Measurements from ENCODE around the gene TSKS.

Gene TSKS

GRCh38 chr19:49767967-49768581 is 5.0 kb upstream of the TSKS start:
- H3K4me3 ChIP-seq (ENCODE audit: insufficient read depth, low read depth, low read length, poor library complexity, severe bottlenecking) = peak overlapping the region; percentile 78
- DNase-seq = no peak
- H3K27ac ChIP-seq (ENCODE audit: insufficient read depth, low read length, poor library complexity, severe bottlenecking) = no peak overlapping the region
- no peaks in the 10 kb centered on the region for H3K36me3 ChIP-seq (ENCODE audit: control insufficient read depth, insufficient read depth, low read length)
- no peaks in the 10 kb centered on the region for H3K27me3 ChIP-seq (replicated peaks; ENCODE audit: control insufficient read depth, insufficient read depth, low read length, poor library complexity, severe bottlenecking)
- peaks cover 21% of the 10 kb centered on the region for H3K4me1 ChIP-seq (ENCODE audit: control insufficient read depth, insufficient read depth, low read length, poor library complexity, severe bottlenecking)
- H3K9me3 ChIP-seq (ENCODE audit: control insufficient read depth, low read length) = no peaks in the 10 kb centered on the region

- Histone ChIP-seq H3K36me3 (ENCODE audit: control insufficient read depth, insufficient read depth, low read length) (no peaks in the 10 kb centered on the region), H3K27me3 (replicated peaks; ENCODE audit: control insufficient read depth, insufficient read depth, low read length, poor library complexity, severe bottlenecking) (no peaks in the 10 kb centered on the region), H3K4me3 (ENCODE audit: insufficient read depth, low read depth, low read length, poor library complexity, severe bottlenecking) (peak overlapping the region; percentile 78), H3K27ac (ENCODE audit: insufficient read depth, low read length, poor library complexity, severe bottlenecking) (peak overlapping the region; percentile 73), H3K9me3 (ENCODE audit: control insufficient read depth, low read length) (no peaks in the 10 kb centered on the region), H3K4me1 (ENCODE audit: control insufficient read depth, insufficient read depth, low read length, poor library complexity, severe bottlenecking) (peaks cover 21% of the 10 kb centered on the region)
- DNase-seq = no peak
Observed at GRCh38 chr19:49767381-49767780, 4.3 kb upstream of the TSKS start.

- H3K4me3 ChIP-seq (ENCODE audit: insufficient read depth, low read depth, low read length, poor library complexity, severe bottlenecking) = peak within 1 kb of the TSS; percentile 78
- H3K9me3 ChIP-seq (ENCODE audit: control insufficient read depth, low read length) = no peaks in the 10 kb centered on the region
- H3K27me3 ChIP-seq (replicated peaks; ENCODE audit: control insufficient read depth, insufficient read depth, low read length, poor library complexity, severe bottlenecking) = no peaks in the 10 kb centered on the region
- no peaks in the 10 kb centered on the region for H3K36me3 ChIP-seq (ENCODE audit: control insufficient read depth, insufficient read depth, low read length)
- peak within 1 kb of the TSS; percentile 75 for H3K27ac ChIP-seq (ENCODE audit: insufficient read depth, low read length, poor library complexity, severe bottlenecking)
- no peak for DNase-seq
- H3K4me1 ChIP-seq (ENCODE audit: control insufficient read depth, insufficient read depth, low read length, poor library complexity, severe bottlenecking) = peaks cover 21% of the 10 kb centered on the region
Observed at GRCh38 chr19:49766930-49767299, 3.8 kb upstream of the TSKS start, which contains the start of gene AP2A1. TSS of gene AP2A1 (plus strand) at chr19:49767001. CDS start at chr19:49767134, 133 bp downstream.

- H3K4me1 ChIP-seq (ENCODE audit: control insufficient read depth, insufficient read depth, low read length, poor library complexity, severe bottlenecking) = peaks cover 21% of the 10 kb centered on the region
- H3K36me3 ChIP-seq (ENCODE audit: control insufficient read depth, insufficient read depth, low read length) = no peaks in the 10 kb centered on the region
- no peaks in the 10 kb centered on the region for H3K9me3 ChIP-seq (ENCODE audit: control insufficient read depth, low read length)
- peak overlapping the region; percentile 51 for H3K4me3 ChIP-seq (ENCODE audit: insufficient read depth, low read depth, low read length, poor library complexity, severe bottlenecking)
- no peaks in the 10 kb centered on the region for H3K27me3 ChIP-seq (replicated peaks; ENCODE audit: control insufficient read depth, insufficient read depth, low read length, poor library complexity, severe bottlenecking)
- peak overlapping the region; percentile 75 for H3K27ac ChIP-seq (ENCODE audit: insufficient read depth, low read length, poor library complexity, severe bottlenecking)
- DNase-seq = peak; percentile 99 to 100 (median 99)
Observed at GRCh38 chr19:49766007-49766929, 3.2 kb upstream of the TSKS start.

- Histone ChIP-seq H3K36me3 (ENCODE audit: control insufficient read depth, insufficient read depth, low read length) (no peaks in the 10 kb centered on the region), H3K4me1 (ENCODE audit: control insufficient read depth, insufficient read depth, low read length, poor library complexity, severe bottlenecking) (peaks cover 21% of the 10 kb centered on the region), H3K27ac (ENCODE audit: insufficient read depth, low read length, poor library complexity, severe bottlenecking) (no peak overlapping the region), H3K4me3 (ENCODE audit: insufficient read depth, low read depth, low read length, poor library complexity, severe bottlenecking) (no peak overlapping the region), H3K9me3 (ENCODE audit: control insufficient read depth, low read length) (no peaks in the 10 kb centered on the region), H3K27me3 (replicated peaks; ENCODE audit: control insufficient read depth, insufficient read depth, low read length, poor library complexity, severe bottlenecking) (no peaks in the 10 kb centered on the region)
- no peak for DNase-seq
Observed at GRCh38 chr19:49764341-49764740, 1.2 kb upstream of the TSKS start.

GRCh38 chr19:49761625-49762311 is 1.3 kb downstream of the TSKS start:
- no peak for DNase-seq
- peaks cover 6% of the 10 kb centered on the region for H3K4me1 ChIP-seq (ENCODE audit: control insufficient read depth, insufficient read depth, low read length, poor library complexity, severe bottlenecking)
- H3K4me3 ChIP-seq (ENCODE audit: insufficient read depth, low read depth, low read length, poor library complexity, severe bottlenecking) = no peak overlapping the region
- H3K9me3 ChIP-seq (ENCODE audit: control insufficient read depth, low read length) = no peaks in the 10 kb centered on the region
- no peak overlapping the region for H3K27ac ChIP-seq (ENCODE audit: insufficient read depth, low read length, poor library complexity, severe bottlenecking)
- H3K27me3 ChIP-seq (replicated peaks; ENCODE audit: control insufficient read depth, insufficient read depth, low read length, poor library complexity, severe bottlenecking) = no peaks in the 10 kb centered on the region
- H3K36me3 ChIP-seq (ENCODE audit: control insufficient read depth, insufficient read depth, low read length) = no peaks in the 10 kb centered on the region

GRCh38 chr19:49761249-49761624 is 1.9 kb downstream of the TSKS start:
- no peak for DNase-seq
- Histone ChIP-seq H3K4me3 (ENCODE audit: insufficient read depth, low read depth, low read length, poor library complexity, severe bottlenecking) (no peak overlapping the region), H3K4me1 (ENCODE audit: control insufficient read depth, insufficient read depth, low read length, poor library complexity, severe bottlenecking) (peaks cover 6% of the 10 kb centered on the region), H3K27ac (ENCODE audit: insufficient read depth, low read length, poor library complexity, severe bottlenecking) (no peak overlapping the region), H3K9me3 (ENCODE audit: control insufficient read depth, low read length) (no peaks in the 10 kb centered on the region), H3K27me3 (replicated peaks; ENCODE audit: control insufficient read depth, insufficient read depth, low read length, poor library complexity, severe bottlenecking) (no peaks in the 10 kb centered on the region), H3K36me3 (ENCODE audit: control insufficient read depth, insufficient read depth, low read length) (no peaks in the 10 kb centered on the region)

GRCh38 chr19:49758292-49758691 is 4.8 kb downstream of the TSKS start:
- Histone ChIP-seq H3K27me3 (replicated peaks; ENCODE audit: control insufficient read depth, insufficient read depth, low read length, poor library complexity, severe bottlenecking) (no peaks in the 10 kb centered on the region), H3K36me3 (ENCODE audit: control insufficient read depth, insufficient read depth, low read length) (no peaks in the 10 kb centered on the region), H3K4me1 (ENCODE audit: control insufficient read depth, insufficient read depth, low read length, poor library complexity, severe bottlenecking) (no peaks in the 10 kb centered on the region), H3K4me3 (ENCODE audit: insufficient read depth, low read depth, low read length, poor library complexity, severe bottlenecking) (no peak overlapping the region), H3K9me3 (ENCODE audit: control insufficient read depth, low read length) (no peaks in the 10 kb centered on the region), H3K27ac (ENCODE audit: insufficient read depth, low read length, poor library complexity, severe bottlenecking) (no peak overlapping the region)
- no peak for DNase-seq

GRCh38 chr19:49755956-49756355 is 7.2 kb downstream of the TSKS start:
- Histone ChIP-seq H3K9me3 (ENCODE audit: control insufficient read depth, low read length) (no peaks in the 10 kb centered on the region), H3K4me1 (ENCODE audit: control insufficient read depth, insufficient read depth, low read length, poor library complexity, severe bottlenecking) (no peaks in the 10 kb centered on the region), H3K36me3 (ENCODE audit: control insufficient read depth, insufficient read depth, low read length) (no peaks in the 10 kb centered on the region), H3K27ac (ENCODE audit: insufficient read depth, low read length, poor library complexity, severe bottlenecking) (no peak overlapping the region), H3K4me3 (ENCODE audit: insufficient read depth, low read depth, low read length, poor library complexity, severe bottlenecking) (no peak overlapping the region), H3K27me3 (replicated peaks; ENCODE audit: control insufficient read depth, insufficient read depth, low read length, poor library complexity, severe bottlenecking) (no peaks in the 10 kb centered on the region)
- DNase-seq = no peak

- H3K4me3 ChIP-seq (ENCODE audit: insufficient read depth, low read depth, low read length, poor library complexity, severe bottlenecking) = no peak overlapping the region
- H3K9me3 ChIP-seq (ENCODE audit: control insufficient read depth, low read length) = no peaks in the 10 kb centered on the region
- H3K36me3 ChIP-seq (ENCODE audit: control insufficient read depth, insufficient read depth, low read length) = no peaks in the 10 kb centered on the region
- H3K4me1 ChIP-seq (ENCODE audit: control insufficient read depth, insufficient read depth, low read length, poor library complexity, severe bottlenecking) = no peaks in the 10 kb centered on the region
- no peak overlapping the region for H3K27ac ChIP-seq (ENCODE audit: insufficient read depth, low read length, poor library complexity, severe bottlenecking)
- no peaks in the 10 kb centered on the region for H3K27me3 ChIP-seq (replicated peaks; ENCODE audit: control insufficient read depth, insufficient read depth, low read length, poor library complexity, severe bottlenecking)
- DNase-seq = no peak
Observed at GRCh38 chr19:49752701-49753100, 10.4 kb downstream of the TSKS start.
